ENCODE measurements around the gene QSOX1. TPM values are rescaled to one million over a fixed set of nuclear protein-coding genes. Genes with fewer than 3 reads are reported as not detected.

The QSOX1 gene
- total RNA-seq, 2 donors from 2014 or later, result 254 to 280 TPM

- intact Hi-C loops (cut with DNase I, micrococcal nuclease), result no loop called here
- ATAC-seq (no peak), DNase-seq (no peak)
Measured at GRCh38 chr1:180167021-180167701, 12.5 kb downstream of the QSOX1 start.

- ATAC-seq (peak; percentile 84), DNase-seq (peak; percentile 91 to 95)
- intact Hi-C loops (cut with DNase I, micrococcal nuclease), result no loop called here
Measured at GRCh38 chr1:180167721-180168467, 13.2 kb downstream of the QSOX1 start.

- peak; percentile 81 to 91 for DNase-seq
- intact Hi-C loops (cut with DNase I, micrococcal nuclease), result no loop called here
- peak; percentile 76 for ATAC-seq
Measured at GRCh38 chr1:180168786-180169639, 14.3 kb downstream of the QSOX1 start.

GRCh38 chr1:180169640-180170195, 15.0 kb downstream of the QSOX1 start:
- ATAC-seq, result no peak
- intact Hi-C loops (cut with DNase I, micrococcal nuclease), result no loop called here
- DNase-seq, result peak; percentile 25 to 47

- peak; percentile 38 for ATAC-seq
- DNase-seq, result peak; percentile 34 to 59
- intact Hi-C loops (cut with DNase I, micrococcal nuclease), result no loop called here
Measured at GRCh38 chr1:180170546-180171151, 16.0 kb downstream of the QSOX1 start.

- DNase-seq (no peak), ATAC-seq (no peak)
- intact Hi-C loops (cut with DNase I, micrococcal nuclease), result no loop called here
Measured at GRCh38 chr1:180171691-180172090, 17.0 kb downstream of the QSOX1 start.

GRCh38 chr1:180173451-180173850, 18.8 kb downstream of the QSOX1 start:
- no peak for ATAC-seq
- no peak for DNase-seq
- intact Hi-C loops (cut with DNase I, micrococcal nuclease), result no loop called here

GRCh38 chr1:180173952-180174351, 19.3 kb downstream of the QSOX1 start:
- ATAC-seq (no peak), DNase-seq (peak; percentile 52 to 77)
- intact Hi-C loops (cut with DNase I, micrococcal nuclease), result no loop called here

GRCh38 chr1:180175291-180175690, 20.6 kb downstream of the QSOX1 start:
- no peak for ATAC-seq
- DNase-seq, result no peak
- intact Hi-C loops (cut with DNase I, micrococcal nuclease), result loop anchor here in 1 of 2 donors (5.0 kb wide), 1 partner anchor 308 kb away; no protein-coding TSS in a partner anchor

GRCh38 chr1:180175806-180176205, 21.1 kb downstream of the QSOX1 start:
- DNase-seq (no peak), ATAC-seq (no peak)
- intact Hi-C loops (cut with DNase I, micrococcal nuclease), result loop anchor here in 1 of 2 donors (5.0 kb wide), 1 partner anchor 309 kb away; no protein-coding TSS in a partner anchor

GRCh38 chr1:180176965-180177364, 22.3 kb downstream of the QSOX1 start:
- no peak for ATAC-seq
- intact Hi-C loops (cut with DNase I, micrococcal nuclease), result loop anchor here in 1 of 2 donors (5.0 kb wide), 1 partner anchor 310 kb away; no protein-coding TSS in a partner anchor
- no peak for DNase-seq

GRCh38 chr1:180177931-180178330, 23.3 kb downstream of the QSOX1 start:
- intact Hi-C loops (cut with DNase I, micrococcal nuclease), result loop anchor here in 1 of 2 donors (5.0 kb wide), 1 partner anchor 311 kb away; no protein-coding TSS in a partner anchor
- no peak for DNase-seq
- ATAC-seq, result no peak

- intact Hi-C loops (cut with DNase I, micrococcal nuclease), result loop anchor here in 1 of 2 donors (5.0 kb wide), 1 partner anchor 311 kb away; no protein-coding TSS in a partner anchor
Measured at GRCh38 chr1:180178511-180179161, 24.0 kb downstream of the QSOX1 start.

GRCh38 chr1:180179162-180179957, 24.7 kb downstream of the QSOX1 start:
- intact Hi-C loops (cut with DNase I, micrococcal nuclease), result loop anchor here in 1 of 2 donors (5.0 kb wide), 1 partner anchor 312 kb away; no protein-coding TSS in a partner anchor
- DNase-seq, result no peak
- no peak for ATAC-seq

More at GRCh38 chr1:180178511-180179161, 24.0 kb downstream of the QSOX1 start:
- DNase-seq, result peak in 1 of 2 donors; percentile 73
- peak; percentile 74 for ATAC-seq

- peak; percentile 18 to 29 for DNase-seq
- ATAC-seq, result no peak
- intact Hi-C loops (cut with DNase I, micrococcal nuclease), result no loop called here
Measured at GRCh38 chr1:180181048-180181447, 26.4 kb downstream of the QSOX1 start.

- ATAC-seq (no peak), DNase-seq (peak in 1 of 2 donors; percentile 17)
- intact Hi-C loops (cut with DNase I, micrococcal nuclease), result no loop called here
Measured at GRCh38 chr1:180181996-180182642, 27.4 kb downstream of the QSOX1 start.

All from left colon (tissue), 2 donors.